ENCODE measurements around the gene MYOM1. TPM values are rescaled to one million over a fixed set of nuclear protein-coding genes. Genes with fewer than 3 reads are reported as not detected.

The MYOM1 gene
- total and polyA plus RNA-seq, 7 donors, result 3.3 to 37.7 (median 17.3) TPM

DNA sequence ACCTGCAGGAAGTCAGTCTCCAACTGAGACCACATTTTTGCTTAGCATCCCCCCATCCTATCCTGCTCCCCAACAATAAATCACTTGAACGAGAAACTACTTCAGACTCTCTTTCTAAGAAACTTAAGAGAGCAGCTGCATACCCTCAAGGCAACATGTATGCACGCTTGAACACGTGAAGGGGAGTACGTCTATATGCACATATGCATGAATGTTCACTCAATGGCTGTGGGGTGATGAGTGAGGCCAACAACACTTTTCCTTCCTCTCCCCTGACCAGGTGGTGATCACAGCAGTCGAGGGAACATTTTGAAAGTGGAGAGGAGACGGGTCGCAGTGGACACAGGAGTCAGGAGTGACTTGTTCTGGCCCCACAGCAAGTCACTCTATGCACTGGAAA is 127.0 kb downstream of the MYOM1 start:
- peaks cover 0 to 18% (median 0%) of the 10 kb centered on the region in 4 donors for H3K36me3 ChIP-seq
- H3K9me3 ChIP-seq, result no peaks in the 10 kb centered on the region
- 87 to 96% methylated on average over 7 of the region's 7 CpGs for WGBS, 2 donors
- no peak overlapping the region for H3K4me3 ChIP-seq
- H3K27me3 ChIP-seq, result no peaks in the 10 kb centered on the region
- H3K27ac ChIP-seq, result no peak overlapping the region
- TF ChIP-seq EP300 (IDR thresholded peaks at IDR 0.05) (no peak), POLR2AphosphoS5 (IDR thresholded peaks at IDR 0.05) (no peak), POLR2A (IDR thresholded peaks at IDR 0.05) (no peak)
- TF ChIP-seq, protein P1, sequence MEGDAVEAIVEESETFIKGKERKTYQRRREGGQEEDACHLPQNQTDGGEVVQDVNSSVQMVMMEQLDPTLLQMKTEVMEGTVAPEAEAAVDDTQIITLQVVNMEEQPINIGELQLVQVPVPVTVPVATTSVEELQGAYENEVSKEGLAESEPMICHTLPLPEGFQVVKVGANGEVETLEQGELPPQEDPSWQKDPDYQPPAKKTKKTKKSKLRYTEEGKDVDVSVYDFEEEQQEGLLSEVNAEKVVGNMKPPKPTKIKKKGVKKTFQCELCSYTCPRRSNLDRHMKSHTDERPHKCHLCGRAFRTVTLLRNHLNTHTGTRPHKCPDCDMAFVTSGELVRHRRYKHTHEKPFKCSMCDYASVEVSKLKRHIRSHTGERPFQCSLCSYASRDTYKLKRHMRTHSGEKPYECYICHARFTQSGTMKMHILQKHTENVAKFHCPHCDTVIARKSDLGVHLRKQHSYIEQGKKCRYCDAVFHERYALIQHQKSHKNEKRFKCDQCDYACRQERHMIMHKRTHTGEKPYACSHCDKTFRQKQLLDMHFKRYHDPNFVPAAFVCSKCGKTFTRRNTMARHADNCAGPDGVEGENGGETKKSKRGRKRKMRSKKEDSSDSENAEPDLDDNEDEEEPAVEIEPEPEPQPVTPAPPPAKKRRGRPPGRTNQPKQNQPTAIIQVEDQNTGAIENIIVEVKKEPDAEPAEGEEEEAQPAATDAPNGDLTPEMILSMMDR (IDR thresholded peaks at IDR 0.05), result no peak
- no peak for DNase-seq
- intact Hi-C loops (cut with DNase I), result no loop called here
- H3K4me1 ChIP-seq, result peaks cover 0 to 12% (median 3%) of the 10 kb centered on the region in 4 donors

DNA sequence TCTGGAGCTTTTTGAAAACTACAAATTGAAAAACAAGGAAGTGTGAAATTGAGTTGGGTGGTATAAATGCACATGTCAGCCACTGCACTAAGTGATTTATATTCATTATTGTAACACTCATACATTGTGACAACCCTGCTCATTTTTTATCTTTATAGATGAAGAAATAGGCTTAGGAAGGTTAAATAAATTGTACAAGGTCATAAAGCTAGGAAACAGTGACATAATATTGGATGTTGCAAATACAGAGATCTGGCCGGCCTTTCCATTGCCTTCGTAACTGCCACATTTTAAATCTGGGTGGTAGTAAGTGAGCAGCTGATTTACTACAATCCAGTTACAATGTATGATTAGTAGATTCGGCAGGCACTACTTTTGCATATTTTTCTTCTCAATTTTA is 130.2 kb downstream of the MYOM1 start:
- H3K9me3 ChIP-seq, result no peaks in the 10 kb centered on the region
- no peak for DNase-seq
- peaks cover 0 to 12% (median 3%) of the 10 kb centered on the region in 4 donors for H3K4me1 ChIP-seq
- no peak overlapping the region for H3K4me3 ChIP-seq
- 14 to 63% methylated on average over 3 of the region's 3 CpGs for WGBS, 2 donors
- no peak overlapping the region for H3K27ac ChIP-seq
- intact Hi-C loops (cut with DNase I), result no loop called here
- TF ChIP-seq EP300 (IDR thresholded peaks at IDR 0.05) (no peak), POLR2AphosphoS5 (IDR thresholded peaks at IDR 0.05) (no peak), POLR2A (IDR thresholded peaks at IDR 0.05) (no peak)
- TF ChIP-seq, protein P1 (IDR thresholded peaks at IDR 0.05), result no peak
- H3K27me3 ChIP-seq, result no peaks in the 10 kb centered on the region
- peaks cover 0 to 18% (median 0%) of the 10 kb centered on the region in 4 donors for H3K36me3 ChIP-seq

DNA sequence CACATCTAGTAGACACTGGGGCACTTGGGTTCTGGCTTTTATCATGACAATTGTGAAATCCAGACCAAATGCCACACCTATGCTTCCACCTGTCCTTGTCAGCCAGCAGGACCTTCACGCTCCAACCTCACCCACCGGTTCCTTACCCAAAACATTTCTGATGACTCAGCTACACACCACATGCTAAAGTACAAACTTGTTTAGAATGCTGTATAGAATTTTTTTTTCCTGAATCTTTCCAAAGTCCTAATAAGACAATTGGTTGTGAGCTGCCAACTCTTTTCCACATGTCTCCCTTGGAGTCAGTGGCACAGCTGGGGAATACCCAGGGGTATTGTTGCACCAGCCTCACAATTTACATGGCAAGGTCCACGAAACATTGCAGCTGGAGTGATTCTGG is 131.3 kb downstream of the MYOM1 start:
- H3K27me3 ChIP-seq, result no peaks in the 10 kb centered on the region
- peaks cover 0 to 2% (median under 1%) of the 10 kb centered on the region in 4 donors for H3K4me1 ChIP-seq
- 41 to 73% methylated on average over 3 of the region's 3 CpGs for WGBS, 2 donors
- H3K4me3 ChIP-seq, result no peak overlapping the region
- no peaks in the 10 kb centered on the region for H3K9me3 ChIP-seq
- TF ChIP-seq, protein P1 (IDR thresholded peaks at IDR 0.05), result no peak
- TF ChIP-seq POLR2AphosphoS5 (IDR thresholded peaks at IDR 0.05) (no peak), EP300 (IDR thresholded peaks at IDR 0.05) (no peak), POLR2A (IDR thresholded peaks at IDR 0.05) (no peak)
- H3K36me3 ChIP-seq, result peaks cover 0 to 25% (median 0%) of the 10 kb centered on the region in 4 donors
- intact Hi-C loops (cut with DNase I), result no loop called here
- no peak for DNase-seq
- no peak overlapping the region for H3K27ac ChIP-seq

DNA sequence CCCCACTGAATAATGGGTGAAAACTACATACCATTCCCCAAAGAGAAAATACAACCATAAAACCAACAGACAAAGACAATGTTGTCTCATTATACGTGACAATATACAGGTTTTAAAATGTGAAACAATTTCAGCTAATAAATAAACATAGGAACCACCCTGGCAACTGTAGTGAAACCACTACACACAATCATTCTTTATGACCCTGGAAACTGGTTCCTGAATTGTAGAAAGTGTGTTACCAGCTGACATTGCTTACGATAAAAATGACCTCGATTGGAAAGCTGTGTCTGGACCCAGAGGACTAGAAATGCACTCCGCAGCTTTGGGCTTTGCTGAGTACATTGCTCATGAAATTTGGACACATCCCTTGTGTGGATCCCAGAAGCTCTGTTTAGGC is 132.9 kb downstream of the MYOM1 start:
- no peaks in the 10 kb centered on the region for H3K4me1 ChIP-seq
- no peak overlapping the region for H3K4me3 ChIP-seq
- intact Hi-C loops (cut with DNase I), result no loop called here
- H3K27ac ChIP-seq, result no peak overlapping the region
- TF ChIP-seq EP300 (IDR thresholded peaks at IDR 0.05) (no peak), POLR2A (IDR thresholded peaks at IDR 0.05) (no peak), POLR2AphosphoS5 (IDR thresholded peaks at IDR 0.05) (no peak)
- TF ChIP-seq, protein P1 (IDR thresholded peaks at IDR 0.05), result no peak
- no peak for DNase-seq
- no peaks in the 10 kb centered on the region for H3K27me3 ChIP-seq
- no peaks in the 10 kb centered on the region for H3K9me3 ChIP-seq
- WGBS, 2 donors, result 12 to 56% methylated on average over 4 of the region's 4 CpGs
- H3K36me3 ChIP-seq, result peaks cover 0 to 38% (median 4%) of the 10 kb centered on the region in 4 donors

DNA sequence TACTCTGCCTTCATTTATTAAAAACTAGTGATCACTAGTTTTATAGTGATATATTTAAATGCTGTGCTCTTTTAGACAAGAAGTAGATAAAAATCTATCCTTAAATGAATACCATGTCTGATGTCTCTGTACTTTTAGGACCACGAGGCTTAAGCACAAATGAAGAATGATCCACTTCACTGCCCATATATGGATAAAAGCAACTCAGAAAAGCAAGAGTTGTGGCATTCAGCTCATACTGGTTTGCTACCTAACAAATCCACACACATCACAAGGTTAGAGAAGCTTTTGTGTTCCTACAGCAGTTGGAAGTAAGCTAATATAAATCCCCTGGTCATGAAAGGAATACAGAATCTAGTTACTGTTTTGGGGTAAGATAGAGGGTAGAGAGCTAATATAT is 134.2 kb downstream of the MYOM1 start:
- Histone ChIP-seq H3K27me3 (no peaks in the 10 kb centered on the region), H3K4me3 (no peak overlapping the region), H3K27ac (no peak overlapping the region), H3K9me3 (no peaks in the 10 kb centered on the region), H3K36me3 (peaks cover 0 to 37% (median 4%) of the 10 kb centered on the region in 4 donors), H3K4me1 (no peaks in the 10 kb centered on the region)
- WGBS, 2 donors, result 77 to 88% methylated on average over 1 of the region's 1 CpG
- intact Hi-C loops (cut with DNase I), result no loop called here
- no peak for DNase-seq
- TF ChIP-seq POLR2A (IDR thresholded peaks at IDR 0.05), result no peak
- TF ChIP-seq, protein P1 (IDR thresholded peaks at IDR 0.05), result no peak
- no peak for TF ChIP-seq EP300 (IDR thresholded peaks at IDR 0.05)
- no peak for TF ChIP-seq POLR2AphosphoS5 (IDR thresholded peaks at IDR 0.05)

Data from sigmoid colon (tissue), 7 donors.